Activated B cell treated with CpG ODN at 0.5 μM for 24 hours (primary cell): Measurements from ENCODE around the gene BMP15. TPM values are rescaled to one million over a fixed set of nuclear protein-coding genes. Genes with fewer than 3 reads are reported as not detected.

ENCODE experiments used
- ATAC-seq: fragments of 200-7000 bp; cut with Tn5 transposase; one replicate; pipeline ENCODE4 v1.10.0; 2021; ENCODE audit warnings: low read depth, mild to moderate bottlenecking, moderate library complexity
- CTCF ChIA-PET: fragments of 350-600 bp; sonication (Branson Sonifier 250); formaldehyde crosslinking; loops from one replicate; lab custom pipeline; 2021; ENCODE audit warnings: antibody characterized with exemption; lab: Charles Lee
- POLR2A ChIA-PET: fragments of 350-600 bp; sonication (Branson Sonifier 250); formaldehyde crosslinking; loops from one replicate; lab custom pipeline; 2021; ENCODE audit warnings: antibody characterized with exemption; lab: Charles Lee
- DNase-seq: peaks from one replicate; pipeline ENCODE4 v3.0.0; 2022
- H3K27ac Mint-ChIP-seq: one replicate; pipeline ENCODE4 v1.8.0; 2020; ENCODE audit warnings: mixed read lengths
- H3K27me3 Mint-ChIP-seq: one replicate; pipeline ENCODE4 v1.8.0; 2021; ENCODE audit warnings: mixed read lengths
- H3K36me3 Mint-ChIP-seq: one replicate; pipeline ENCODE4 v1.8.0; 2021; ENCODE audit warnings: low read depth, mixed read lengths
- H3K4me1 Mint-ChIP-seq: one replicate; pipeline ENCODE4 v1.8.0; 2021; ENCODE audit warnings: mixed read lengths
- H3K4me3 Mint-ChIP-seq: one replicate; pipeline ENCODE4 v1.8.0; 2020; ENCODE audit warnings: mild to moderate bottlenecking, mixed read lengths
- H3K9me3 Mint-ChIP-seq: one replicate; pipeline ENCODE4 v1.8.0; 2020; ENCODE audit warnings: mixed read lengths
- intact Hi-C: fragments of 100-400 bp; cut with micrococcal nuclease; formaldehyde crosslinking; loops from one replicate; pipeline ENCODE4 v1.15.1; 2024
- total RNA-seq: library from RNA; stranded (reverse); gene quantifications from 2 replicates; pipeline ENCODE4 v1.2.3, GENCODE V29; 2022
- TF ChIP-seq, protein P1 (sequence below): fragments of 200-600 bp; IDR thresholded peaks from one replicate; pipeline ENCODE4 v1.8.0; 2022; ENCODE audit warnings: antibody characterized with exemption, mild to moderate bottlenecking

BMP15 gene
- total RNA-seq, 1 donor from 2014 or later, result not detected

DNA sequence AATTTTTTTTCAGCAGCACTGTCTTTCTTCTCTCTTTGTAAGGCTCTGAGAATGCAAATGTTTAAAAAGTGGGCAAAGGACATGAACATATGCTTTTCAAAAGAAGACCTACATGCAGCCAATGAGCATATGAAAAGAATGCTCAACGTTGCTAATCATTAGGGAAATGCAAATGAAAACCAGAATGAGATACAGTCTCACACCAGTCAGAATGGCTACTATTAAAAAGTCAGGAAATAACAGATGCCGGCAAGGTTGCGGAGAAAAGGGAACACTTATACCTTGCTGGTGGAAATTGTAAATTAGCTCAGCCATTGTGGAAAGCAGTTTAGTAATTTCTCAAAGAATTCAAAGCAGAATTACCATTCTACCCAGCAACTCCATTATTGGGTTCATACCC, 51.6 kb downstream of the BMP15 start:
- TF ChIP-seq, protein P1, sequence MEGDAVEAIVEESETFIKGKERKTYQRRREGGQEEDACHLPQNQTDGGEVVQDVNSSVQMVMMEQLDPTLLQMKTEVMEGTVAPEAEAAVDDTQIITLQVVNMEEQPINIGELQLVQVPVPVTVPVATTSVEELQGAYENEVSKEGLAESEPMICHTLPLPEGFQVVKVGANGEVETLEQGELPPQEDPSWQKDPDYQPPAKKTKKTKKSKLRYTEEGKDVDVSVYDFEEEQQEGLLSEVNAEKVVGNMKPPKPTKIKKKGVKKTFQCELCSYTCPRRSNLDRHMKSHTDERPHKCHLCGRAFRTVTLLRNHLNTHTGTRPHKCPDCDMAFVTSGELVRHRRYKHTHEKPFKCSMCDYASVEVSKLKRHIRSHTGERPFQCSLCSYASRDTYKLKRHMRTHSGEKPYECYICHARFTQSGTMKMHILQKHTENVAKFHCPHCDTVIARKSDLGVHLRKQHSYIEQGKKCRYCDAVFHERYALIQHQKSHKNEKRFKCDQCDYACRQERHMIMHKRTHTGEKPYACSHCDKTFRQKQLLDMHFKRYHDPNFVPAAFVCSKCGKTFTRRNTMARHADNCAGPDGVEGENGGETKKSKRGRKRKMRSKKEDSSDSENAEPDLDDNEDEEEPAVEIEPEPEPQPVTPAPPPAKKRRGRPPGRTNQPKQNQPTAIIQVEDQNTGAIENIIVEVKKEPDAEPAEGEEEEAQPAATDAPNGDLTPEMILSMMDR, result no peak
- ChIA-PET POLR2A (no interaction called here), CTCF (no interaction called here)
- no peak for ATAC-seq
- Mint-ChIP-seq H3K36me3 (no peaks in the 10 kb centered on the region), H3K4me1 (no peaks in the 10 kb centered on the region), H3K4me3 (no peak overlapping the region), H3K9me3 (no peaks in the 10 kb centered on the region), H3K27me3 (no peaks in the 10 kb centered on the region), H3K27ac (no peak overlapping the region)
- intact Hi-C loops, result no loop called here
- no peak for DNase-seq

- POLR2A ChIA-PET, result no interaction called here
- intact Hi-C loops, result no loop called here
- Mint-ChIP-seq H3K4me3 (no peak overlapping the region), H3K27me3 (no peaks in the 10 kb centered on the region), H3K4me1 (no peaks in the 10 kb centered on the region), H3K9me3 (no peaks in the 10 kb centered on the region), H3K36me3 (no peaks in the 10 kb centered on the region), H3K27ac (no peak overlapping the region)
- CTCF ChIA-PET, result no interaction called here
- ATAC-seq (no peak), DNase-seq (no peak)
- TF ChIP-seq, protein P1, result no peak
Measured at GRCh38 chrX:50963842-50964241, 53.3 kb downstream of the BMP15 start.

Other genes starting within 250 kb of the BMP15 start
- not detected in 2 replicates for gene SHROOM4, start 96.5 kb upstream of the BMP15 start, total RNA-seq